GM13976 (cell line): ENCODE data around the gene ABCB11.
"Not testable (repeated sequence)": the region's sequence is repeated elsewhere in the genome, so short reads cannot be mapped to it uniquely, and the experiment has no call there.

Experiments
- DNase-seq: peaks from one replicate; pipeline ENCODE4 v3.0.0; 2012; ENCODE audit warnings: low spot score
- in situ Hi-C: fragments of 300-500 bp; cut with MboI; formaldehyde crosslinking; loops from one replicate; pipeline ENCODE4 v1.12.0; 2022; ENCODE audit warnings: low sequenced_read_pairs, mixed read lengths, inconsistent platforms; ENCODE audit not compliant: unreplicated experiment
- TF ChIP-seq, protein P1 (sequence below): IDR thresholded peaks from 2 replicates; pipeline ENCODE4 v1.5.1; 2012; ENCODE audit warnings: borderline replicate concordance, mild to moderate bottlenecking; ENCODE audit not compliant: insufficient read depth; ENCODE audit errors: extremely low read depth, missing control alignments, control extremely low read depth

Gene ABCB11

DNA sequence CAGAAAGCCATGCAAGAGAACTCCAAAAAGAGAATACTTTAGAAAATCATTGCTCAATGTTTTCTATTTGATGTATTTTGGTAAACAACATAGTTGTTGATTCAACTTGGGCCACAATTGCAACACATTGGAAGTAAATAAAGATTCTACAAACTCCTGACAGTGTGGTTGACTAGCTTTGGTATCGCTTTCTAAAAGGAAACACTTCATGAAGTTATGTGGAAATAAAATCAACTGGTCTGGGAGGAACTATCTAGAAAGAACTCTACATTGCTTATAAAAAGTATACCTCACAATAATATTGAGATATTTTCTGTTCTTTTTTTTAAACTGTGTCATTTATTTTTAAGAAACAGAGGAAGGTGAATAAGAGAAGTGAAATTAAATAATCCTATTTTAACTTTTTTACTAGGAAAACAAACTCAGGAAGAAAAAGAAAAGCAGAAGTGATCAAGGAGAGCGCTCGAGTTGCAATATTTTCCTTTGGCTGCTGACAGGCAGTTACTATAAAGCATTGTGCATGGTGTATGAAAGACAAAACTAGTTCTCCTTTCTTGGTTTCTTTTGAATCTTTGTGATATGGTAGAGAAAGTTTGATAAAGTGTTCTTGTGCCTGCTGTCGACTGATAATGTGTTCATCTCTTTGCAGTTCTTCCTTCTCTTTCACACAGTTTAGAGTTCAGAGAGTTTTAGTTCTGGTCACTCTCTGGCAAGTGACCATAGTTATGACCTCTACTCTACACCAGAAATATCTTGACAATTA lies 41.2 kb upstream of the ABCB11 start:
- TF ChIP-seq, protein P1, sequence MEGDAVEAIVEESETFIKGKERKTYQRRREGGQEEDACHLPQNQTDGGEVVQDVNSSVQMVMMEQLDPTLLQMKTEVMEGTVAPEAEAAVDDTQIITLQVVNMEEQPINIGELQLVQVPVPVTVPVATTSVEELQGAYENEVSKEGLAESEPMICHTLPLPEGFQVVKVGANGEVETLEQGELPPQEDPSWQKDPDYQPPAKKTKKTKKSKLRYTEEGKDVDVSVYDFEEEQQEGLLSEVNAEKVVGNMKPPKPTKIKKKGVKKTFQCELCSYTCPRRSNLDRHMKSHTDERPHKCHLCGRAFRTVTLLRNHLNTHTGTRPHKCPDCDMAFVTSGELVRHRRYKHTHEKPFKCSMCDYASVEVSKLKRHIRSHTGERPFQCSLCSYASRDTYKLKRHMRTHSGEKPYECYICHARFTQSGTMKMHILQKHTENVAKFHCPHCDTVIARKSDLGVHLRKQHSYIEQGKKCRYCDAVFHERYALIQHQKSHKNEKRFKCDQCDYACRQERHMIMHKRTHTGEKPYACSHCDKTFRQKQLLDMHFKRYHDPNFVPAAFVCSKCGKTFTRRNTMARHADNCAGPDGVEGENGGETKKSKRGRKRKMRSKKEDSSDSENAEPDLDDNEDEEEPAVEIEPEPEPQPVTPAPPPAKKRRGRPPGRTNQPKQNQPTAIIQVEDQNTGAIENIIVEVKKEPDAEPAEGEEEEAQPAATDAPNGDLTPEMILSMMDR, result no peak
- in situ Hi-C loops, result no loop called here
- no peak for DNase-seq

- no peak for DNase-seq
- TF ChIP-seq, protein P1, result no peak
- in situ Hi-C loops, result no loop called here
Observed at GRCh38 chr2:169071455-169071854, 40.3 kb upstream of the ABCB11 start.

- TF ChIP-seq, protein P1, result no peak
- no peak for DNase-seq
- in situ Hi-C loops, result no loop called here
Observed at GRCh38 chr2:169069833-169070232, 38.7 kb upstream of the ABCB11 start.

- DNase-seq, result no peak
- in situ Hi-C loops, result no loop called here
- TF ChIP-seq, protein P1, result no peak
Observed at GRCh38 chr2:169069341-169069740, 38.2 kb upstream of the ABCB11 start, which contains the start of gene DHRS9. TSS of gene DHRS9 (plus strand) at chr2:169069563. CDS start at chr2:169081582, 12,019 bp downstream.

- in situ Hi-C loops, result no loop called here
- TF ChIP-seq, protein P1, result no peak
- DNase-seq, result no peak
Observed at GRCh38 chr2:169066897-169067296, 35.8 kb upstream of the ABCB11 start.

GRCh38 chr2:169065864-169066517 lies 34.9 kb upstream of the ABCB11 start:
- no peak for DNase-seq
- in situ Hi-C loops, result no loop called here
- TF ChIP-seq, protein P1, result no peak

GRCh38 chr2:169065422-169065821 lies 34.3 kb upstream of the ABCB11 start:
- DNase-seq, result no peak
- TF ChIP-seq, protein P1, result no peak
- in situ Hi-C loops, result no loop called here

DNA sequence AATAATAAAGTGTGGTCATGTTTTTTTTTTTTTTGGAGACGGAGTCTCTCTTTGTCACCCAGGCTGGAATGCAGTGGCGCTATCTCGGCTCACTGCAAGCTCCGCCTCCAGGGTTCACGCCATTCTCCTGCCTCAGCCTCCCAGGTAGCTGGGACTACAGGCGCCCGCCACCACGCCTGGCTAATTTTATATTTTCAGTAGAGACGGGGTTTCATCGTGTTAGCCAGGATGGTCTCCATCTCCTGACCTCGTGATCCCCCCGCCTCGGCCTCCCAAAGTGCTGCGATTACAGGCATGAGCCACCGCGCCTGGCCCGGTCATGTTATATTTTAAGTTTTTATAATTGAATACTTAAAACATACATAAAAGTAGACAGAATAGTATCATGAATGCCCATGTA lies 33.1 kb upstream of the ABCB11 start:
- in situ Hi-C loops, DNase-seq: not testable (repeated sequence)

- DNase-seq, in situ Hi-C loops: not testable (repeated sequence)
Observed at GRCh38 chr2:169054575-169054974, 23.5 kb upstream of the ABCB11 start.
